Measurements from ENCODE around the gene MUSTN1.

Gene MUSTN1

GRCh38 chr3:52834871-52835501 lies at the start of gene MUSTN1:
Gene MUSTN1 (minus strand): TSS chr3:52835019. CDS start chr3:52834948, 71 bp downstream.
- DNase-seq (ENCODE audit: low read depth in 2 of 2, low spot score in 1 of 2) = no peak

GRCh38 chr3:52882377-52882776 lies 47.6 kb upstream of the MUSTN1 start:
- DNase-seq (ENCODE audit: low read depth in 2 of 2, low spot score in 1 of 2) = no peak

- DNase-seq (ENCODE audit: low read depth in 2 of 2, low spot score in 1 of 2) = no peak
Observed at GRCh38 chr3:52881871-52882270, 47.1 kb upstream of the MUSTN1 start.

GRCh38 chr3:52880474-52880873 lies 45.7 kb upstream of the MUSTN1 start:
- no peak for DNase-seq (ENCODE audit: low read depth in 2 of 2, low spot score in 1 of 2)

GRCh38 chr3:52880047-52880446 lies 45.2 kb upstream of the MUSTN1 start:
- no peak for DNase-seq (ENCODE audit: low read depth in 2 of 2, low spot score in 1 of 2)

- DNase-seq (ENCODE audit: low read depth in 2 of 2, low spot score in 1 of 2) = no peak
Observed at GRCh38 chr3:52879581-52879980, 44.8 kb upstream of the MUSTN1 start.

GRCh38 chr3:52879090-52879489 lies 44.3 kb upstream of the MUSTN1 start:
- DNase-seq (ENCODE audit: low read depth in 2 of 2, low spot score in 1 of 2) = no peak

- no peak for DNase-seq (ENCODE audit: low read depth in 2 of 2, low spot score in 1 of 2)
Observed at GRCh38 chr3:52877085-52877484, 42.3 kb upstream of the MUSTN1 start.

- DNase-seq (ENCODE audit: low read depth in 2 of 2, low spot score in 1 of 2) = no peak
Observed at GRCh38 chr3:52874864-52875587, 40.2 kb upstream of the MUSTN1 start.

GRCh38 chr3:52874160-52874701 lies 39.4 kb upstream of the MUSTN1 start:
- DNase-seq (ENCODE audit: low read depth in 2 of 2, low spot score in 1 of 2) = no peak

GRCh38 chr3:52873433-52874159 lies 38.8 kb upstream of the MUSTN1 start:
- no peak for DNase-seq (ENCODE audit: low read depth in 2 of 2, low spot score in 1 of 2)

- no peak for DNase-seq (ENCODE audit: low read depth in 2 of 2, low spot score in 1 of 2)
Observed at GRCh38 chr3:52872245-52872644, 37.4 kb upstream of the MUSTN1 start.

- no peak for DNase-seq (ENCODE audit: low read depth in 2 of 2, low spot score in 1 of 2)
Observed at GRCh38 chr3:52871761-52872160, 36.9 kb upstream of the MUSTN1 start.

GRCh38 chr3:52870471-52870870 lies 35.7 kb upstream of the MUSTN1 start:
- DNase-seq (ENCODE audit: low read depth in 2 of 2, low spot score in 1 of 2) = no peak

GRCh38 chr3:52866427-52866826 lies 31.6 kb upstream of the MUSTN1 start:
- DNase-seq (ENCODE audit: low read depth in 2 of 2, low spot score in 1 of 2) = no peak

- DNase-seq (ENCODE audit: low read depth in 2 of 2, low spot score in 1 of 2) = no peak
Observed at GRCh38 chr3:52865994-52866393, 31.2 kb upstream of the MUSTN1 start.

- DNase-seq (ENCODE audit: low read depth in 2 of 2, low spot score in 1 of 2) = no peak
Observed at GRCh38 chr3:52860424-52860768, 25.6 kb upstream of the MUSTN1 start.

- DNase-seq (ENCODE audit: low read depth in 2 of 2, low spot score in 1 of 2) = no peak
Observed at GRCh38 chr3:52859686-52860423, 25.0 kb upstream of the MUSTN1 start.

- no peak for DNase-seq (ENCODE audit: low read depth in 2 of 2, low spot score in 1 of 2)
Observed at GRCh38 chr3:52857864-52858263, 23.0 kb upstream of the MUSTN1 start.

- no peak for DNase-seq (ENCODE audit: low read depth in 2 of 2, low spot score in 1 of 2)
Observed at GRCh38 chr3:52857133-52857532, 22.3 kb upstream of the MUSTN1 start.

- DNase-seq (ENCODE audit: low read depth in 2 of 2, low spot score in 1 of 2) = no peak
Observed at GRCh38 chr3:52856666-52857065, 21.8 kb upstream of the MUSTN1 start.
